Loucy (cell line): ENCODE results near the gene PTK6.

ENCODE experiments used
- H2AFZ ChIP-seq: fragments of 200-600 bp; sonication (generic); 2 replicates; pipeline ENCODE4 v1.6.0; 2016; ENCODE audit warnings: antibody characterized with exemption, mild to moderate bottlenecking, low read length, moderate library complexity
- H3F3A ChIP-seq: fragments of 200-600 bp; 2 replicates; pipeline ENCODE4 v1.6.0; 2016; ENCODE audit warnings: antibody characterized with exemption, low read depth, mild to moderate bottlenecking
- H3K27me3 ChIP-seq: fragments of 200-600 bp; sonication (generic); 2 replicates; pipeline ENCODE4 v1.6.1; 2014; ENCODE audit warnings: low read length, mild to moderate bottlenecking; ENCODE audit not compliant: insufficient read depth, poor library complexity, severe bottlenecking
- H3K36me3 ChIP-seq: fragments of 200-600 bp; sonication (generic); 2 replicates; pipeline ENCODE4 v1.6.1; 2016; ENCODE audit warnings: low read length; ENCODE audit not compliant: insufficient read depth
- H3K4me1 ChIP-seq: fragments of 200-600 bp; sonication (generic); 2 replicates; pipeline ENCODE4 v1.5.1; 2014; ENCODE audit warnings: low read length, mild to moderate bottlenecking; ENCODE audit not compliant: insufficient read depth, poor library complexity, severe bottlenecking
- H3K4me2 ChIP-seq: fragments of 200-600 bp; sonication (generic); 2 replicates; pipeline ENCODE4 v1.6.0; 2014; ENCODE audit warnings: antibody characterized with exemption, low read length, low read depth, mild to moderate bottlenecking; ENCODE audit not compliant: poor library complexity, severe bottlenecking
- H3K4me3 ChIP-seq: fragments of 200-600 bp; sonication (generic); 2 replicates; pipeline ENCODE4 v1.5.1; 2014; ENCODE audit warnings: low read length, mild to moderate bottlenecking, mixed read lengths; ENCODE audit not compliant: poor library complexity, severe bottlenecking
- H3K79me2 ChIP-seq: fragments of 200-600 bp; sonication (generic); 2 replicates; pipeline ENCODE4 v1.6.1; 2014; ENCODE audit warnings: low read length; ENCODE audit not compliant: insufficient read depth
- H3K9ac ChIP-seq: fragments of 200-600 bp; sonication (generic); 2 replicates; pipeline ENCODE4 v1.6.0; 2014; ENCODE audit warnings: mild to moderate bottlenecking, low read depth, low read length, moderate library complexity; ENCODE audit not compliant: poor library complexity, severe bottlenecking
- H3K9me2 ChIP-seq: fragments of 200-600 bp; sonication (generic); replicated peaks from 2 replicates; pipeline ENCODE4 v1.6.1; 2016; ENCODE audit warnings: low read depth, low read length, mixed read lengths
- H3K9me3 ChIP-seq: fragments of 200-600 bp; sonication (generic); 2 replicates; pipeline ENCODE4 v1.6.1; 2014; ENCODE audit warnings: mild to moderate bottlenecking, antibody characterized with exemption, low read length, low read depth; ENCODE audit not compliant: insufficient read depth
- H4K20me1 ChIP-seq: fragments of 200-600 bp; sonication (generic); 2 replicates; pipeline ENCODE4 v1.6.0; 2014; ENCODE audit warnings: antibody characterized with exemption, low read length, mild to moderate bottlenecking; ENCODE audit not compliant: insufficient read depth, poor library complexity, severe bottlenecking
- EZH2phosphoT487 ChIP-seq: fragments of 200-600 bp; IDR thresholded peaks from 2 replicates; pipeline ENCODE4 v1.6.1; 2018; ENCODE audit warnings: antibody characterized with exemption, mild to moderate bottlenecking, moderate library complexity, borderline replicate concordance
- TF ChIP-seq, protein P1 (sequence below): fragments of 200-600 bp; sonication (generic); conservative IDR thresholded peaks from 2 replicates; pipeline ENCODE4 v1.5.1; 2014; ENCODE audit warnings: mild to moderate bottlenecking, antibody characterized with exemption, low read length

PTK6 gene

DNA sequence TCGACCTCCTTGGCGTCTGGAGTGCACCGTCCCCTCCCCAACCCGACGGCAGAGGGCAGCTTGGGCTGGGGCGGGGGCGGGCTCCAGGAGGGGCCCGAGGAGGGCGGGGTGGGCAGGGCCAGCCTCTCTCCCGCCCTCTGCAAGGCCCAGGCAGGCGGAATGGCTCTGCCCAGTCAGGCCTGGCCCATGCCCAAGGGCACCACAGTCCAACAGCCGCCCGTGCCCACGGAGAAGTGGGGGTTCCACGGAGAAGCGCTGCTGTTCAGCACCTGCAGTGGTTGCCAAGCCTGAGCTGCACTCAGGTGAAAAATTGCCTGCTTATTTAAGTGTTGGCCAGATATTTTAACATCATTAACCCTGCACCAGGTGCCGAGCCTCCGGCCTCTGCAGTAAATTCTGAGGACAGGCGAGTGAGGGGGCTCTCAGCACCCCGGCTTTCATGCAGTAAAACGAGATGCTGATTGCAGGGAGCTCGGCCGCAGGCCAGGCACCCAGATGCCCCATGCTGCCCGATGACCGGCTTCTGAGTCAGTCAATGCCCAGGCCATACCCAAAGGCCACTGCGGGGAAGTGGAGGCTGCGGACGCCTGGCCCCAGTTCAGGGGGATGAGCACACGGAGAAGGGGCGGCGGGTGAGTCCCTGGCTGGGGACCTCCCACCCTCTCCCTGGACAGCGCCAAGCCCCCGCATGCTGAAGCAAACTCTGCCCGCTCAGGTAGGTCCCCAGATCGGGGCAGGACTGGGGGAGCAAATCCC, 10.7 kb upstream of the PTK6 start, which contains the start of gene SRMS:
SRMS (minus strand) TSS at position 25 of the 756 bp plus-strand sequence. CDS start 286 bp downstream, outside the sequence.
- TF ChIP-seq, protein P1, sequence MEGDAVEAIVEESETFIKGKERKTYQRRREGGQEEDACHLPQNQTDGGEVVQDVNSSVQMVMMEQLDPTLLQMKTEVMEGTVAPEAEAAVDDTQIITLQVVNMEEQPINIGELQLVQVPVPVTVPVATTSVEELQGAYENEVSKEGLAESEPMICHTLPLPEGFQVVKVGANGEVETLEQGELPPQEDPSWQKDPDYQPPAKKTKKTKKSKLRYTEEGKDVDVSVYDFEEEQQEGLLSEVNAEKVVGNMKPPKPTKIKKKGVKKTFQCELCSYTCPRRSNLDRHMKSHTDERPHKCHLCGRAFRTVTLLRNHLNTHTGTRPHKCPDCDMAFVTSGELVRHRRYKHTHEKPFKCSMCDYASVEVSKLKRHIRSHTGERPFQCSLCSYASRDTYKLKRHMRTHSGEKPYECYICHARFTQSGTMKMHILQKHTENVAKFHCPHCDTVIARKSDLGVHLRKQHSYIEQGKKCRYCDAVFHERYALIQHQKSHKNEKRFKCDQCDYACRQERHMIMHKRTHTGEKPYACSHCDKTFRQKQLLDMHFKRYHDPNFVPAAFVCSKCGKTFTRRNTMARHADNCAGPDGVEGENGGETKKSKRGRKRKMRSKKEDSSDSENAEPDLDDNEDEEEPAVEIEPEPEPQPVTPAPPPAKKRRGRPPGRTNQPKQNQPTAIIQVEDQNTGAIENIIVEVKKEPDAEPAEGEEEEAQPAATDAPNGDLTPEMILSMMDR = no peak
- TF ChIP-seq EZH2phosphoT487 = no peak
- no peak within 1 kb of the TSS for H3K4me2 ChIP-seq
- no peaks in the 10 kb centered on the region for H4K20me1 ChIP-seq
- no peaks in the 10 kb centered on the region for H3K9me2 ChIP-seq
- no peaks in the 10 kb centered on the region for H3K36me3 ChIP-seq
- no peak within 1 kb of the TSS for H3K4me3 ChIP-seq
- H3K79me2 ChIP-seq = no peaks in the 10 kb centered on the region
- H3K9ac ChIP-seq = no peak within 1 kb of the TSS
- no peaks in the 10 kb centered on the region for H3F3A ChIP-seq
- no peaks in the 10 kb centered on the region for H3K27me3 ChIP-seq
- H3K4me1 ChIP-seq = peaks cover 16% of the 10 kb centered on the region
- no peak within 1 kb of the TSS for H2AFZ ChIP-seq
- H3K9me3 ChIP-seq = no peaks in the 10 kb centered on the region

- no peak overlapping the region for H3K4me2 ChIP-seq
- no peaks in the 10 kb centered on the region for H3K9me2 ChIP-seq
- H3K27me3 ChIP-seq = no peaks in the 10 kb centered on the region
- no peaks in the 10 kb centered on the region for H3K9me3 ChIP-seq
- H3K9ac ChIP-seq = no peak overlapping the region
- no peaks in the 10 kb centered on the region for H3K79me2 ChIP-seq
- H4K20me1 ChIP-seq = no peaks in the 10 kb centered on the region
- H3K4me1 ChIP-seq = peaks cover 8% of the 10 kb centered on the region
- TF ChIP-seq, protein P1 = no peak
- no peak for TF ChIP-seq EZH2phosphoT487
- H3K36me3 ChIP-seq = no peaks in the 10 kb centered on the region
- H3K4me3 ChIP-seq = no peak overlapping the region
- no peaks in the 10 kb centered on the region for H3F3A ChIP-seq
- no peak overlapping the region for H2AFZ ChIP-seq
Measured at GRCh38 chr20:63546956-63547724, 10.0 kb upstream of the PTK6 start.

DNA sequence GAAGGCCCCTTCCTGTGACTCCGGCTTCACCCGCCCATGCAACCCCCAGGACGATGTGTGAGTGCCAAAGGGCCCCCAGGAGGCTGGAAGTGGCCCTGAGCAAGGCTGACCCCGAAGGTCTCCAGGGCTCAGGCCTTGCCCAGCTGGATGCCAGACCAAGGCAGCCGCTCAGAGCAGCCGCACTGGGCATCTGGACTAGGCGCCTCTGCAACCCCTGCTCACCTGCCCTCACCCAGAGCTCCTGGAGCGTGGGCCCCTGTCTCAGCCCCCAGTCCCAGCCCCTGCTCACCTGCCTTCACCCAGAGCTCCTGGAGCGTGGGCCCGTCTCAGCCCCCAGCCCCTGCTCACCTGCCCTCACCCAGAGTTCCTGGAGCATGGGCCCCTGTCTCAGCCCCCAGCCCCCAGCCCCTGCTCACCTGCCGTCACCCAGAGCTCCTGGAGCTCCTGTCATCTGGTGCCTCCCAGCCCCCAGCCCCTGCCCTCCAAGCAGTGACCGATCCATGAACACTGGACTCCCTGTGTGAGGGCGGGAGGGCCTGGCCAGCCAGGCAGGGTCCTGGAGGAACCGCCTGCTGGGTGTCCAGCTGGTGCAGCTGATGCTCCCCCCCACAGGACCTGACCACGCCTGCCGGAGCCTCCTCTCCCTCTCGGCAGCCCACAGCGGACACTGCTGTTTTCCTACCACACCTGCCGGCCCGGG, 9.2 kb upstream of the PTK6 start:
- no peak for TF ChIP-seq EZH2phosphoT487
- TF ChIP-seq, protein P1 = no peak
- Histone ChIP-seq H3K27me3 (no peaks in the 10 kb centered on the region), H2AFZ (no peak overlapping the region), H3K4me1 (peaks cover 5% of the 10 kb centered on the region), H3K36me3 (no peaks in the 10 kb centered on the region), H3F3A (no peaks in the 10 kb centered on the region), H3K4me3 (no peak overlapping the region), H4K20me1 (no peaks in the 10 kb centered on the region), H3K9me3 (no peaks in the 10 kb centered on the region), H3K79me2 (no peaks in the 10 kb centered on the region), H3K9ac (no peak overlapping the region), H3K9me2 (no peaks in the 10 kb centered on the region), H3K4me2 (no peak overlapping the region)
